CD4-positive, CD25-positive, alpha-beta regulatory T cell (primary cell): ENCODE measurements around the gene SRCIN1. TPM values are rescaled to one million over a fixed set of nuclear protein-coding genes. Genes with fewer than 3 reads are reported as not detected.

Experiments used
- ATAC-seq, 2 donors: fragments of 150-1000 bp; cut with Tn5 transposase; one replicate each; pipeline ENCODE4 v1.10.0; 2021; ENCODE audit warnings: low read depth in 2 of 2, moderate number of reproducible peaks in 2 of 2, moderate library complexity in 1 of 2
- DNase-seq, 3 donors: peaks; one replicate each; pipeline versions ENCODE4 v3.0.0 to v3.0.0-alpha.2; 2012 to 2022; ENCODE audit warnings: mixed read lengths in 1 of 3
- H3K27ac ChIP-seq: one replicate; pipeline ENCODE4 v1.7.0; 2013; ENCODE audit warnings: mild to moderate bottlenecking, low read length; ENCODE audit not compliant: insufficient read depth, poor library complexity, severe bottlenecking
- H3K27me3 ChIP-seq: one replicate; pipeline ENCODE4 v1.7.0; 2013; ENCODE audit warnings: low read length; ENCODE audit not compliant: control insufficient read depth, insufficient read depth
- H3K36me3 ChIP-seq: one replicate; pipeline ENCODE4 v1.7.0; 2013; ENCODE audit warnings: mild to moderate bottlenecking, low read length, moderate library complexity; ENCODE audit not compliant: control insufficient read depth, insufficient read depth
- H3K4me1 ChIP-seq: 2 replicates; pipeline ENCODE4 v1.7.0; 2013; ENCODE audit warnings: mild to moderate bottlenecking, low read length; ENCODE audit not compliant: insufficient read depth, control insufficient read depth, poor library complexity, severe bottlenecking
- H3K4me3 ChIP-seq: one replicate; pipeline ENCODE4 v1.7.0; 2013; ENCODE audit warnings: low read depth, mild to moderate bottlenecking, low read length, moderate library complexity
- H3K9me3 ChIP-seq, 2 experiments: 1 replicate in 1 of 2; 2 replicates in 1 of 2; pipeline ENCODE4 v1.7.0; 2013; ENCODE audit warnings: low read length in 2 of 2, mild to moderate bottlenecking in 1 of 2, moderate library complexity in 1 of 2; ENCODE audit not compliant: control insufficient read depth in 2 of 2
- H3K27ac Mint-ChIP-seq, 3 donors: one replicate each; pipeline ENCODE4 v1.8.0; 2020 to 2022; ENCODE audit warnings: mild to moderate bottlenecking in 3 of 3, mixed read lengths in 3 of 3, moderate library complexity in 2 of 3
- H3K27me3 Mint-ChIP-seq: one replicate; pipeline ENCODE4 v1.8.0; 2022; ENCODE audit warnings: mild to moderate bottlenecking, mixed read lengths
- H3K36me3 Mint-ChIP-seq: one replicate; pipeline ENCODE4 v1.8.0; 2020; ENCODE audit warnings: mixed read lengths
- H3K4me1 Mint-ChIP-seq, 4 donors: one replicate each; pipeline ENCODE4 v1.8.0; 2020 to 2022; ENCODE audit warnings: mixed read lengths in 4 of 4, mild to moderate bottlenecking in 1 of 4
- H3K4me3 Mint-ChIP-seq, 4 donors: one replicate each; pipeline ENCODE4 v1.8.0; 2020 to 2022; ENCODE audit warnings: mild to moderate bottlenecking in 4 of 4, mixed read lengths in 4 of 4, moderate library complexity in 3 of 4
- H3K9me3 Mint-ChIP-seq, 7 donors: one replicate each; pipeline ENCODE4 v1.8.0; 2020 to 2022; ENCODE audit warnings: mixed read lengths in 7 of 7, mild to moderate bottlenecking in 3 of 7, moderate library complexity in 2 of 7
- polyA plus RNA-seq, 4 donors: library from polyadenylated mRNA; unstranded; fragments of 300-500 nt; fragmentation: Illumina TruSeq; gene quantifications; one replicate each; pipeline ENCODE4 v1.2.3, GENCODE V29; 2021
- total RNA-seq: library from RNA; stranded (reverse); gene quantifications from one replicate; pipeline ENCODE4 v1.2.3, GENCODE V29; 2022

The SRCIN1 gene
- total and polyA plus RNA-seq, 5 donors from 2014 or later = not detected

- peaks cover 23% of the 10 kb centered on the region for H3K4me1 ChIP-seq
- peaks cover 0 to 31% (median 16%) of the 10 kb centered on the region in 4 donors for H3K4me1 Mint-ChIP-seq
- H3K9me3 Mint-ChIP-seq = no peaks in the 10 kb centered on the region
- H3K27me3 Mint-ChIP-seq = peaks cover 87% of the 10 kb centered on the region
- H3K27ac ChIP-seq = no peak overlapping the region
- H3K36me3 Mint-ChIP-seq = no peaks in the 10 kb centered on the region
- no peak for DNase-seq
- no peak overlapping the region for H3K27ac Mint-ChIP-seq
- no peak for ATAC-seq
- no peak overlapping the region for H3K4me3 ChIP-seq
- H3K9me3 ChIP-seq = no peaks in the 10 kb centered on the region
- H3K4me3 Mint-ChIP-seq = peak overlapping the region in 2 of 4 donors; percentile 13 to 76
- H3K36me3 ChIP-seq = no peaks in the 10 kb centered on the region
- H3K27me3 ChIP-seq = peaks cover 26% of the 10 kb centered on the region
These were observed 13.3 kb downstream of the SRCIN1 start for GRCh38 chr17:38592487-38592886.

GRCh38 chr17:38591759-38592241 lies 14.0 kb downstream of the SRCIN1 start:
- Histone ChIP-seq H3K4me1 (peaks cover 23% of the 10 kb centered on the region), H3K27ac (no peak overlapping the region), H3K9me3 (no peaks in the 10 kb centered on the region), H3K4me3 (peak overlapping the region; percentile 13), H3K36me3 (no peaks in the 10 kb centered on the region), H3K27me3 (peaks cover 26% of the 10 kb centered on the region)
- H3K4me3 Mint-ChIP-seq = peak overlapping the region in 2 of 4 donors; percentile 6 to 76
- H3K27ac Mint-ChIP-seq = no peak overlapping the region
- DNase-seq = peak in 1 of 3 donors; percentile 49
- H3K4me1 Mint-ChIP-seq = peaks cover 0 to 31% (median 16%) of the 10 kb centered on the region in 4 donors
- H3K36me3 Mint-ChIP-seq = no peaks in the 10 kb centered on the region
- peak; percentile 50 to 53 for ATAC-seq
- H3K27me3 Mint-ChIP-seq = peaks cover 87% of the 10 kb centered on the region
- no peaks in the 10 kb centered on the region for H3K9me3 Mint-ChIP-seq

GRCh38 chr17:38590988-38591758 lies 14.6 kb downstream of the SRCIN1 start:
- peak overlapping the region in 2 of 4 donors; percentile 6 to 76 for H3K4me3 Mint-ChIP-seq
- peaks cover 92% of the 10 kb centered on the region for H3K27me3 Mint-ChIP-seq
- H3K4me3 ChIP-seq = no peak overlapping the region
- H3K36me3 Mint-ChIP-seq = no peaks in the 10 kb centered on the region
- no peaks in the 10 kb centered on the region for H3K9me3 ChIP-seq
- peaks cover 0 to 31% (median 16%) of the 10 kb centered on the region in 4 donors for H3K4me1 Mint-ChIP-seq
- ATAC-seq (no peak), DNase-seq (no peak)
- peaks cover 23% of the 10 kb centered on the region for H3K4me1 ChIP-seq
- no peak overlapping the region for H3K27ac Mint-ChIP-seq
- no peaks in the 10 kb centered on the region for H3K9me3 Mint-ChIP-seq
- no peaks in the 10 kb centered on the region for H3K36me3 ChIP-seq
- no peak overlapping the region for H3K27ac ChIP-seq
- H3K27me3 ChIP-seq = peaks cover 26% of the 10 kb centered on the region

- H3K9me3 Mint-ChIP-seq = no peaks in the 10 kb centered on the region
- Histone ChIP-seq H3K4me1 (peaks cover 25% of the 10 kb centered on the region), H3K9me3 (no peaks in the 10 kb centered on the region), H3K36me3 (no peaks in the 10 kb centered on the region), H3K27ac (no peak overlapping the region), H3K4me3 (no peak overlapping the region), H3K27me3 (peaks cover 26% of the 10 kb centered on the region)
- no peak for DNase-seq
- H3K27me3 Mint-ChIP-seq = peaks cover 95% of the 10 kb centered on the region
- no peak overlapping the region for H3K27ac Mint-ChIP-seq
- no peak for ATAC-seq
- H3K36me3 Mint-ChIP-seq = no peaks in the 10 kb centered on the region
- H3K4me3 Mint-ChIP-seq = no peak overlapping the region
- peaks cover 0 to 34% (median 19%) of the 10 kb centered on the region in 4 donors for H3K4me1 Mint-ChIP-seq
These were observed 16.2 kb downstream of the SRCIN1 start for GRCh38 chr17:38589462-38590114.

GRCh38 chr17:38588788-38589174 lies 17.0 kb downstream of the SRCIN1 start:
- DNase-seq (no peak), ATAC-seq (no peak)
- Mint-ChIP-seq H3K36me3 (no peaks in the 10 kb centered on the region), H3K9me3 (no peaks in the 10 kb centered on the region), H3K27me3 (peaks cover 93% of the 10 kb centered on the region), H3K4me3 (no peak overlapping the region), H3K4me1 (peaks cover 0 to 37% (median 23%) of the 10 kb centered on the region in 4 donors), H3K27ac (no peak overlapping the region)
- Histone ChIP-seq H3K27ac (no peak overlapping the region), H3K4me3 (no peak overlapping the region), H3K9me3 (no peaks in the 10 kb centered on the region), H3K36me3 (no peaks in the 10 kb centered on the region), H3K27me3 (peaks cover 24% of the 10 kb centered on the region), H3K4me1 (peaks cover 32% of the 10 kb centered on the region)

- H3K4me1 Mint-ChIP-seq = peaks cover 0 to 34% (median 23%) of the 10 kb centered on the region in 4 donors
- no peaks in the 10 kb centered on the region for H3K9me3 ChIP-seq
- peak overlapping the region in 1 of 4 donors; percentile 37 for H3K4me3 Mint-ChIP-seq
- no peak for ATAC-seq
- peaks cover 32% of the 10 kb centered on the region for H3K4me1 ChIP-seq
- H3K9me3 Mint-ChIP-seq = no peaks in the 10 kb centered on the region
- peaks cover 89% of the 10 kb centered on the region for H3K27me3 Mint-ChIP-seq
- DNase-seq = no peak
- no peak overlapping the region for H3K27ac ChIP-seq
- H3K27me3 ChIP-seq = peaks cover 17% of the 10 kb centered on the region
- no peak overlapping the region for H3K4me3 ChIP-seq
- no peaks in the 10 kb centered on the region for H3K36me3 ChIP-seq
- H3K36me3 Mint-ChIP-seq = no peaks in the 10 kb centered on the region
- H3K27ac Mint-ChIP-seq = no peak overlapping the region
These were observed 17.6 kb downstream of the SRCIN1 start for GRCh38 chr17:38587947-38588787.

- no peak for ATAC-seq
- Histone ChIP-seq H3K9me3 (no peaks in the 10 kb centered on the region), H3K4me1 (peaks cover 23% of the 10 kb centered on the region), H3K36me3 (no peaks in the 10 kb centered on the region), H3K27ac (no peak overlapping the region), H3K4me3 (no peak overlapping the region), H3K27me3 (peaks cover 12% of the 10 kb centered on the region)
- no peak for DNase-seq
- no peak overlapping the region for H3K4me3 Mint-ChIP-seq
- H3K36me3 Mint-ChIP-seq = no peaks in the 10 kb centered on the region
- H3K9me3 Mint-ChIP-seq = no peaks in the 10 kb centered on the region
- no peak overlapping the region for H3K27ac Mint-ChIP-seq
- H3K27me3 Mint-ChIP-seq = peaks cover 89% of the 10 kb centered on the region
- peaks cover 0 to 24% (median 21%) of the 10 kb centered on the region in 4 donors for H3K4me1 Mint-ChIP-seq
These were observed 18.5 kb downstream of the SRCIN1 start for GRCh38 chr17:38587203-38587602.
